Prostate gland (tissue), 2 donors: ENCODE measurements around the gene DNM1L.

Experiments
- POLR2A ChIP-seq: fragments of 450-650 bp; IDR thresholded peaks from one replicate; pipeline ENCODE4 v1.6.1; 2016; ENCODE audit warnings: antibody characterized with exemption, mild to moderate bottlenecking
- POLR2AphosphoS5 ChIP-seq: sonication (generic); formaldehyde crosslinking; IDR thresholded peaks from one replicate; pipeline ENCODE4 v1.6.1; 2017; ENCODE audit warnings: antibody characterized with exemption
- TF ChIP-seq, protein P1 (sequence below), 4 experiments: fragments of 200-600 bp in 2 of 4; fragments of 450-650 bp in 2 of 4; sonication (generic) in 2 of 4; IDR thresholded peaks; 1 replicate in 3 of 4; 2 replicates in 1 of 4; pipeline ENCODE4 v1.5.1; 2016 to 2019; ENCODE audit warnings: antibody characterized with exemption in 4 of 4, mild to moderate bottlenecking in 2 of 4, moderate library complexity in 2 of 4

DNA sequence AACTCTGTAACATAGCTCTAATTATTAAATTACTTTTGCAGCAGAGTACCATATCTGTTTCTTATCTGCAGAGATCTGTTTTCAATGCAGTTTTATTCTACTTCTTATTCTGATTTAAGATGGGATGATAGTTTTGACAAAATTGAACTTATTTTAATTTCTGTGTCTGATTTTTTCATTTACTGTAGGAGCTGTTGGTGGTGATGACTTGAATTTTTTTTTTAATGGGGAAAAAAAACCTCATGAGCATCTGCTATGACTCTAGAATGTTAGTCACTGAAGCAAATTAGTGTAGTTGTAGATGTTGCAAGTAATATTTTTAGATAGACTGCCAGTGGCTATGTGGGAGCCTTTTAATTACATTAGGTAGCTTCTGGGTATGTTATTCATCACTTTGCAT is 23.4 kb downstream of the DNM1L start:
- TF ChIP-seq, protein P1, sequence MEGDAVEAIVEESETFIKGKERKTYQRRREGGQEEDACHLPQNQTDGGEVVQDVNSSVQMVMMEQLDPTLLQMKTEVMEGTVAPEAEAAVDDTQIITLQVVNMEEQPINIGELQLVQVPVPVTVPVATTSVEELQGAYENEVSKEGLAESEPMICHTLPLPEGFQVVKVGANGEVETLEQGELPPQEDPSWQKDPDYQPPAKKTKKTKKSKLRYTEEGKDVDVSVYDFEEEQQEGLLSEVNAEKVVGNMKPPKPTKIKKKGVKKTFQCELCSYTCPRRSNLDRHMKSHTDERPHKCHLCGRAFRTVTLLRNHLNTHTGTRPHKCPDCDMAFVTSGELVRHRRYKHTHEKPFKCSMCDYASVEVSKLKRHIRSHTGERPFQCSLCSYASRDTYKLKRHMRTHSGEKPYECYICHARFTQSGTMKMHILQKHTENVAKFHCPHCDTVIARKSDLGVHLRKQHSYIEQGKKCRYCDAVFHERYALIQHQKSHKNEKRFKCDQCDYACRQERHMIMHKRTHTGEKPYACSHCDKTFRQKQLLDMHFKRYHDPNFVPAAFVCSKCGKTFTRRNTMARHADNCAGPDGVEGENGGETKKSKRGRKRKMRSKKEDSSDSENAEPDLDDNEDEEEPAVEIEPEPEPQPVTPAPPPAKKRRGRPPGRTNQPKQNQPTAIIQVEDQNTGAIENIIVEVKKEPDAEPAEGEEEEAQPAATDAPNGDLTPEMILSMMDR (IDR thresholded peaks at IDR 0.05): no peak
- TF ChIP-seq POLR2A (no peak), POLR2AphosphoS5 (no peak)
